K562 (cell line): ENCODE measurements around the gene APOBEC3C. TPM values are rescaled to one million over a fixed set of nuclear protein-coding genes. Genes with fewer than 3 reads are reported as not detected.

Experiments used
- BCL6 ChIP-seq: fragments of 250-450 bp; sonication (Bioruptor Pico); IDR thresholded peaks from 2 replicates; pipeline ENCODE4 v1.4.0; 2020
- ELF4 ChIP-seq: fragments of 450-650 bp; formaldehyde crosslinking; IDR thresholded peaks from 2 replicates; pipeline ENCODE4 v1.4.0; 2022; ENCODE audit warnings: missing genetic modification characterization
- EWSR1 ChIP-seq: fragments of 450-650 bp; IDR thresholded peaks from 2 replicates; pipeline ENCODE4 v1.6.1; 2018; ENCODE audit warnings: borderline replicate concordance, mild to moderate bottlenecking, low read depth, moderate library complexity; ENCODE audit not compliant: partially characterized antibody
- GTF2F1 ChIP-seq: IDR thresholded peaks from 2 replicates; pipeline ENCODE4 v1.6.1; 2011; ENCODE audit warnings: low read depth, low read length, improper control_type of control experiment
- HBP1 ChIP-seq: fragments of 450-650 bp; formaldehyde crosslinking; IDR thresholded peaks from 2 replicates; pipeline ENCODE4 v1.4.0; 2022; ENCODE audit warnings: missing genetic modification characterization
- HINFP ChIP-seq: fragments of 450-650 bp; conservative IDR thresholded peaks from 2 replicates; pipeline ENCODE4 v1.6.1; 2016; ENCODE audit warnings: missing genetic modification characterization, low read depth, mild to moderate bottlenecking, control low read depth, missing compliant biosample characterization
- KLF6 ChIP-seq: fragments of 250-450 bp; sonication (Bioruptor Pico); IDR thresholded peaks from 2 replicates; pipeline ENCODE4 v1.4.0; 2020; ENCODE audit warnings: mild to moderate bottlenecking, moderate library complexity, borderline replicate concordance
- MCM2 ChIP-seq: fragments of 450-650 bp; IDR thresholded peaks from 2 replicates; pipeline ENCODE4 v1.6.1; 2017; ENCODE audit warnings: low read depth, mild to moderate bottlenecking
- PHF21A ChIP-seq: fragments of 450-650 bp; IDR thresholded peaks from 2 replicates; pipeline ENCODE4 v1.6.1; 2017; ENCODE audit warnings: low read depth, borderline replicate concordance
- RAD21 ChIP-seq, 2 experiments: fragments of 250-450 bp in 1 of 2; fragments of 450-650 bp in 1 of 2; sonication (Bioruptor Pico) in 1 of 2; formaldehyde crosslinking in 1 of 2; IDR thresholded peaks in 1 of 2; conservative IDR thresholded peaks in 1 of 2; 2 replicates each; pipeline versions ENCODE4 v1.4.0 to v1.8.0; 2020 to 2022; ENCODE audit warnings: mild to moderate bottlenecking in 2 of 2, moderate library complexity in 1 of 2
- RUNX1 ChIP-seq: sonication (generic); IDR thresholded peaks from 2 replicates; pipeline ENCODE4 v1.6.1; 2016; ENCODE audit warnings: antibody characterized with exemption, low read depth
- SNIP1 ChIP-seq: fragments of 450-650 bp; IDR thresholded peaks from 2 replicates; pipeline ENCODE4 v1.7.1; 2017; ENCODE audit warnings: low read depth, mild to moderate bottlenecking
- TSC22D4 ChIP-seq: fragments of 450-650 bp; IDR thresholded peaks from 2 replicates; pipeline ENCODE4 v1.6.1; 2016; ENCODE audit warnings: missing genetic modification characterization, missing biosample characterization, control low read depth
- ZBTB17 ChIP-seq: fragments of 450-650 bp; formaldehyde crosslinking; IDR thresholded peaks from 2 replicates; pipeline ENCODE4 v1.4.0; 2020; ENCODE audit warnings: mild to moderate bottlenecking
- ZBTB49 ChIP-seq: sonication (generic); formaldehyde crosslinking; IDR thresholded peaks from 2 replicates; pipeline ENCODE4 v1.8.0; 2022; ENCODE audit warnings: missing genetic modification reagents, mild to moderate bottlenecking, borderline replicate concordance
- ZC3H4 ChIP-seq: sonication (generic); formaldehyde crosslinking; IDR thresholded peaks from 2 replicates; pipeline ENCODE4 v1.9.0; 2021; ENCODE audit warnings: missing genetic modification reagents, borderline replicate concordance
- ZC3H8 ChIP-seq: fragments of 450-650 bp; IDR thresholded peaks from 2 replicates; pipeline ENCODE4 v1.6.1; 2017
- ZFP91 ChIP-seq: sonication (generic); formaldehyde crosslinking; IDR thresholded peaks from 2 replicates; pipeline ENCODE4 v1.8.0; 2022; ENCODE audit warnings: mild to moderate bottlenecking, missing genetic modification reagents
- ZNF766 ChIP-seq: fragments of 200-800 bp; sonication (Bioruptor generic); conservative IDR thresholded peaks from 2 replicates; pipeline ENCODE4 v1.6.1; 2016; ENCODE audit warnings: missing genetic modification characterization, missing compliant biosample characterization
- ZNF780A ChIP-seq: fragments of 250-450 bp; sonication (Bioruptor Pico); IDR thresholded peaks from 2 replicates; pipeline ENCODE4 v1.5.0; 2021; ENCODE audit warnings: mild to moderate bottlenecking
- polyA plus RNA-seq, 8 experiments: library from polyadenylated mRNA; depleted of rRNA in 4 of 8; stranded (reverse) in 5 of 8; unstranded in 3 of 8; fragments of >200 nt; fragmentation: Nextera tagmentation in 2 of 8; fragmentation: Illumina TruSeq in 1 of 8; extraction: Ambion mirVana in 2 of 8; extraction: Trizol in 1 of 8; gene quantifications; 2 replicates each; pipeline versions ENCODE4 v1.2.1 to v1.2.3, GENCODE V29; 2011 to 2014; ENCODE audit warnings: inconsistent platforms in 1 of 8, missing spikeins in 1 of 8
- total RNA-seq, 7 experiments: library from RNA; depleted of rRNA in 6 of 7; stranded (reverse); fragments of >200 nt in 6 of 7; fragmentation: Illumina TruSeq in 2 of 7; extraction: Trizol in 2 of 7; gene quantifications; 2 replicates each; pipeline versions ENCODE4 v1.2.1 to v1.2.3, GENCODE V29; 2011 to 2021; ENCODE audit warnings: low replicate concordance in 1 of 7

Gene APOBEC3C
- total and polyA plus RNA-seq, 9 of the 15 experiments (the other 6 are each of a cell fraction or from before 2014, with no cell fraction given) = 12.4 to 285 (median 55.5) TPM

- no peak for TF ChIP-seq RUNX1
- TF ChIP-seq SNIP1 = no peak
- no peak for TF ChIP-seq GTF2F1
- TF ChIP-seq KLF6 (CRISPR knock-in tag) = no peak
- no peak for TF ChIP-seq HINFP
- no peak for TF ChIP-seq ZBTB49 (CRISPR knock-in tag)
- no peak for TF ChIP-seq EWSR1
- no peak for TF ChIP-seq MCM2
- TF ChIP-seq HBP1 (CRISPR knock-in tag) = no peak
- TF ChIP-seq ZNF766 = no peak
- no peak for TF ChIP-seq PHF21A
- TF ChIP-seq TSC22D4 = no peak
- no peak for TF ChIP-seq RAD21 (CRISPR knock-in tag; conservative IDR thresholded peaks at IDR 0.05 in 1 of 2, IDR thresholded peaks at IDR 0.05 in 1 of 2)
- no peak for TF ChIP-seq BCL6 (CRISPR knock-in tag)
- no peak for TF ChIP-seq ZC3H4 (CRISPR knock-in tag)
- no peak for TF ChIP-seq ZFP91 (CRISPR knock-in tag)
- no peak for TF ChIP-seq ELF4 (CRISPR knock-in tag)
- no peak for TF ChIP-seq ZBTB17 (CRISPR knock-in tag)
- TF ChIP-seq ZC3H8 = no peak
- TF ChIP-seq ZNF780A (CRISPR knock-in tag) = no peak
Measured at GRCh38 chr22:38981992-38982927, 31.8 kb upstream of the APOBEC3C start, which contains the start of gene APOBEC3B (continued).
